Gastroesophageal sphincter (tissue), 3 donors: ENCODE measurements around the gene LMO7.

Source experiments
- EP300 ChIP-seq: sonication (generic); formaldehyde crosslinking; IDR thresholded peaks from one replicate; pipeline ENCODE4 v1.6.1; 2017; ENCODE audit warnings: antibody characterized with exemption, mild to moderate bottlenecking
- POLR2A ChIP-seq, 2 donors: fragments of 450-650 bp; IDR thresholded peaks; one replicate each; pipeline ENCODE4 v1.6.1; 2017; ENCODE audit warnings: antibody characterized with exemption in 2 of 2, mild to moderate bottlenecking in 2 of 2, moderate library complexity in 1 of 2
- POLR2AphosphoS5 ChIP-seq: sonication (generic); formaldehyde crosslinking; IDR thresholded peaks from one replicate; pipeline ENCODE4 v1.6.1; 2017; ENCODE audit warnings: antibody characterized with exemption
- TF ChIP-seq, protein P1 (sequence below), 4 experiments: fragments of 200-600 bp in 2 of 4; fragments of 450-650 bp in 2 of 4; sonication (generic) in 1 of 4; IDR thresholded peaks; one replicate each; pipeline ENCODE4 v1.5.1; 2017 to 2019; ENCODE audit warnings: antibody characterized with exemption in 4 of 4, mild to moderate bottlenecking in 2 of 4, moderate library complexity in 2 of 4

DNA sequence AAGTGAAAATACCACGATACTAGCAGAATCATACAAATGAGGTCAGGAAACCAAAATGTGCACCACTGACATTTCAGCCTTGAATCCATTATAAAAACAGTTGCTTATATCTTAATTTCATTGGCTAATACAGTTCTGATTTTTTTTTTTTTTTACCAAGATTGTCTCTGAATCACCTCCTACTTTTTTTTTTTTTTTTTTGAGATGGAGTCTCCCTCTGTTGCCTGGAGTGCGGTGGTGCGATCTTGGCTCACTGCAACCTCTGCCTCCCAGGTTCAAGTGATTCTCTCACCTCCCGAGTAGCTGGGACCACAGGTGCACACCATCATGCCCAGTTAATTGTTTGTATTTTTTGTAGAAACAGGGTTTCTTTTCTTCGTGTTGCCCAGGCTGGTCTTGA lies 270.2 kb downstream of the LMO7 start:
- TF ChIP-seq, protein P1, sequence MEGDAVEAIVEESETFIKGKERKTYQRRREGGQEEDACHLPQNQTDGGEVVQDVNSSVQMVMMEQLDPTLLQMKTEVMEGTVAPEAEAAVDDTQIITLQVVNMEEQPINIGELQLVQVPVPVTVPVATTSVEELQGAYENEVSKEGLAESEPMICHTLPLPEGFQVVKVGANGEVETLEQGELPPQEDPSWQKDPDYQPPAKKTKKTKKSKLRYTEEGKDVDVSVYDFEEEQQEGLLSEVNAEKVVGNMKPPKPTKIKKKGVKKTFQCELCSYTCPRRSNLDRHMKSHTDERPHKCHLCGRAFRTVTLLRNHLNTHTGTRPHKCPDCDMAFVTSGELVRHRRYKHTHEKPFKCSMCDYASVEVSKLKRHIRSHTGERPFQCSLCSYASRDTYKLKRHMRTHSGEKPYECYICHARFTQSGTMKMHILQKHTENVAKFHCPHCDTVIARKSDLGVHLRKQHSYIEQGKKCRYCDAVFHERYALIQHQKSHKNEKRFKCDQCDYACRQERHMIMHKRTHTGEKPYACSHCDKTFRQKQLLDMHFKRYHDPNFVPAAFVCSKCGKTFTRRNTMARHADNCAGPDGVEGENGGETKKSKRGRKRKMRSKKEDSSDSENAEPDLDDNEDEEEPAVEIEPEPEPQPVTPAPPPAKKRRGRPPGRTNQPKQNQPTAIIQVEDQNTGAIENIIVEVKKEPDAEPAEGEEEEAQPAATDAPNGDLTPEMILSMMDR (IDR thresholded peaks at IDR 0.05), result no peak
- TF ChIP-seq POLR2AphosphoS5 (no peak), EP300 (no peak), POLR2A (IDR thresholded peaks at IDR 0.05) (no peak)
